HAP-1 (cell line): ENCODE data around the gene CACTIN.

ENCODE experiments used
- DNase-seq, 2 experiments: peaks; one replicate each; pipeline ENCODE4 v3.0.0-alpha.2; 2016 to 2020; ENCODE audit warnings: low spot score in 2 of 2
- H3K27me3 ChIP-seq: fragments of 250-450 bp; sonication (Bioruptor Pico); 2 replicates; pipeline ENCODE4 v1.5.1; 2020; ENCODE audit warnings: low read depth, mild to moderate bottlenecking, moderate library complexity
- H3K36me3 ChIP-seq: fragments of 250-450 bp; sonication (Bioruptor Pico); replicated peaks from 2 replicates; pipeline ENCODE4 v1.5.1; 2020; ENCODE audit warnings: mild to moderate bottlenecking
- H3K4me1 ChIP-seq: fragments of 250-450 bp; sonication (Bioruptor Pico); 2 replicates; pipeline ENCODE4 v1.5.1; 2020; ENCODE audit warnings: mild to moderate bottlenecking
- H3K4me3 ChIP-seq: fragments of 250-450 bp; sonication (Bioruptor Pico); 2 replicates; pipeline ENCODE4 v1.5.1; 2020; ENCODE audit warnings: mild to moderate bottlenecking, moderate library complexity
- H3K9me3 ChIP-seq: fragments of 250-450 bp; sonication (Bioruptor Pico); 2 replicates; pipeline ENCODE4 v1.5.1; 2020; ENCODE audit warnings: mild to moderate bottlenecking, moderate library complexity
- in situ Hi-C: fragments of 300-500 bp; cut with MboI; formaldehyde crosslinking; loops from 3 replicates; pipeline ENCODE4 v1.14.3; 2020; ENCODE audit warnings: low sequenced_read_pairs, inconsistent platforms, mixed read lengths

The CACTIN gene

GRCh38 chr19:3619631-3620012, 7.0 kb downstream of the CACTIN start:
- no peaks in the 10 kb centered on the region for H3K27me3 ChIP-seq
- H3K4me1 ChIP-seq = no peaks in the 10 kb centered on the region
- in situ Hi-C loops = no loop called here
- no peak overlapping the region for H3K4me3 ChIP-seq
- H3K36me3 ChIP-seq = peaks cover 20% of the 10 kb centered on the region
- H3K9me3 ChIP-seq = no peaks in the 10 kb centered on the region
- DNase-seq = no peak

GRCh38 chr19:3618811-3619630, 7.6 kb downstream of the CACTIN start:
- H3K36me3 ChIP-seq = peaks cover 20% of the 10 kb centered on the region
- no peaks in the 10 kb centered on the region for H3K4me1 ChIP-seq
- in situ Hi-C loops = no loop called here
- no peak for DNase-seq
- no peaks in the 10 kb centered on the region for H3K27me3 ChIP-seq
- H3K9me3 ChIP-seq = no peaks in the 10 kb centered on the region
- H3K4me3 ChIP-seq = no peak overlapping the region

DNA sequence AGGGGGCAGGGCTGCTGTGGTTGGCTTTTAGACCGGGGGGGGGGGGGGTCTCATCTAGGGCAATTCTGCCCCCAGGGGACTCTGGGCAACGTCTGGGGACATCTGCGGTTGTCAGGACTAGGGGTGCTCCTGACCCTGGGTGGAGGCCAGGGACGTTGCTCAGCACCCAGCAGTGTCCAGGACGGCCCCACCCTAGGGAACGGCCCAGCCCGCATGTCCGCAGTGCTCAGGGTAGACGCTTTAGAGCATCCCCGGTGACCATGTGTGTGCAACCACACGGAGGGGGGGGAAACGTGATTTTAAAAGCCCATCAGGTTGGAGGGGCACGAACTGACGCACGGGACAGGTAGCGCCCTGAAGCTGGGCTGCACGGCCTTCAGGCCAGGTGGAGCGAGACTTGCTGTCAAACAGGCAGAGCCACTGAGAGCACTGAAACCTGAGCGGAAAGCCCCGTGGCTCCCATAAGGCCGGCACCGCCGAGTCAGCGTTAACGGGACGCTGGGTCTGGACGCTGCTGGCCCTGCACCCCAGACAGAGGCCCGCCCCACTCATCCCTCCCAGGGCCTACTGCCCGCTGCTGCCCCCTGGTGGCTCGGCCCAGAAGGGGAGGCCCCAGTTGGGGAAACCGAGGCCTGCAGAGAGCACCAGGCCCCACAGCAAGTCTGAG, 8.3 kb downstream of the CACTIN start:
- Histone ChIP-seq H3K4me1 (no peaks in the 10 kb centered on the region), H3K4me3 (no peak overlapping the region), H3K27me3 (no peaks in the 10 kb centered on the region), H3K36me3 (peaks cover 19% of the 10 kb centered on the region), H3K9me3 (no peaks in the 10 kb centered on the region)
- peak in 1 of 2 experiments; percentile 75 for DNase-seq
- in situ Hi-C loops = no loop called here

DNA sequence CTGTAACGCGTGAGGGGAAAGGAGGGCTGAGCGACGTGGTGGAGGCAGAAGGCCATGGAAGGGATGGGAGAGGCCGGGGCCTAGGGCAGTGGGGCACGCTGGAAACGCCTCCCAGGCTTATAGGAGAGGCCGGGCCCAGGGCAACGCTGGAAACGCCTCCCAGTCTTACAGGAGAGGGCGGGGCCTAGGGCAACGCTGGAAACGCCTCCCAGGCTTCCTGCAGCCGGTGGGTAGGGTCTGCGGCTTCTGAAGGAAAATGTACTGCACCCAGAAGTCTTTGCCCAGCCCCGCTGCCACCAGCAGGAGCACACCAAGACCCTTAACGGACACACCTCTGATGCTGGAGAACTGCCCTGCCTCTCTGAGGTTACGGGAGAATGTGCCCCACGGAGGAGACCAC, 9.1 kb downstream of the CACTIN start:
- peaks cover 14% of the 10 kb centered on the region for H3K36me3 ChIP-seq
- no peaks in the 10 kb centered on the region for H3K9me3 ChIP-seq
- no peak overlapping the region for H3K4me3 ChIP-seq
- no peaks in the 10 kb centered on the region for H3K27me3 ChIP-seq
- H3K4me1 ChIP-seq = no peaks in the 10 kb centered on the region
- in situ Hi-C loops = no loop called here
- no peak for DNase-seq

GRCh38 chr19:3615524-3616135, 11.0 kb downstream of the CACTIN start:
- no peaks in the 10 kb centered on the region for H3K9me3 ChIP-seq
- H3K4me1 ChIP-seq = no peaks in the 10 kb centered on the region
- no peak overlapping the region for H3K4me3 ChIP-seq
- H3K36me3 ChIP-seq = peaks cover 21% of the 10 kb centered on the region
- H3K27me3 ChIP-seq = no peaks in the 10 kb centered on the region
- no peak for DNase-seq
- in situ Hi-C loops = no loop called here

- DNase-seq = no peak
- in situ Hi-C loops = no loop called here
Measured at GRCh38 chr19:3614858-3615505, 11.6 kb downstream of the CACTIN start.

GRCh38 chr19:3613818-3614661, 12.6 kb downstream of the CACTIN start:
- Histone ChIP-seq H3K36me3 (peaks cover 18% of the 10 kb centered on the region), H3K4me3 (no peak overlapping the region), H3K4me1 (no peaks in the 10 kb centered on the region), H3K27me3 (no peaks in the 10 kb centered on the region), H3K9me3 (no peaks in the 10 kb centered on the region)
- no peak for DNase-seq
- in situ Hi-C loops = no loop called here

More at GRCh38 chr19:3614858-3615505, 11.6 kb downstream of the CACTIN start:
- Histone ChIP-seq H3K27me3 (no peaks in the 10 kb centered on the region), H3K36me3 (peaks cover 18% of the 10 kb centered on the region), H3K4me1 (no peaks in the 10 kb centered on the region), H3K9me3 (no peaks in the 10 kb centered on the region), H3K4me3 (no peak overlapping the region)

DNA sequence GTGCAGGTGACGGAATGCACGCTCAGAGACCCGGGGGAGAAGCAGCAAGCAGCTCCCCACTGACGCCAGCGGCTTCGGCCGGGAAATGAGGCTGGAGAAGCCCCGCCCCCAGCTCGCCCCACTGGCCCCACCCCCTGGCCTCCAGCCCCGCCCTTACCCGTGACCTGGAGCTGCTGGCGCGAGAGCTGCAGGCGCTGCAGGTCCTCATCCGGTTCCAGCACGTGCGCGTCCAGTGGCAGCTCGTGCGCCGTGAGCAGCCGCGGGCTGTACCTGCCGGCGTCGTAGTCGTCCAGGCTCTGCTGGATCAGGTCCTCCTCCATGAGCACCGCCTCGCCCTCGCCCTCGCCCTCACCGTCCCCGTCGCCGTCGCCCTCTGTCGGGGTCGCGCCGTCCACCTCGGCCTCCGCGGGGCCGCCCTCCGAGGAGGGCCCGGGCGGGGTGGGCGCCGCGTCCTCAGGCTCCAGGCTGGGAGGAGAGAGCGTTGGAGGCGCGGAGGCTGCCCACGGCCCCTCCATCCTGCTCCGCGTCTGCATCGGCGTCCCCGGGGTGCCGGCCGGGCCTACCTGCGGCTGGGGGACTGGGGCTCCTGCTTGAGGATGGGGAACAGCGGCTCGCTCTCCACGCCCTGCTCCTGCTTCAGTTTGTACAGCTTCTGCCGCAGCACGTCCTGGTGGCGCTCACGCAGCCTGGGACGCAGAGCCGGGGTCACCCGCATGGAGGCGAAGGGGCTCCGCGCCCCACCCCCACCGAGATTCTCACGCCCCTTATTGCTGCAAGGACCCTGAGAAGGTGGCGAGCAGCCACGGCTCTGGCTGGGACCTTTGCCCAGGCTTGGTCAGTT, 13.5 kb downstream of the CACTIN start:
- Histone ChIP-seq H3K27me3 (no peaks in the 10 kb centered on the region), H3K36me3 (peaks cover 18% of the 10 kb centered on the region), H3K4me3 (no peak overlapping the region), H3K4me1 (peaks cover 1% of the 10 kb centered on the region), H3K9me3 (no peaks in the 10 kb centered on the region)
- in situ Hi-C loops = no loop called here
- no peak for DNase-seq

GRCh38 chr19:3612330-3612729, 14.3 kb downstream of the CACTIN start:
- H3K36me3 ChIP-seq = peaks cover 18% of the 10 kb centered on the region
- no peaks in the 10 kb centered on the region for H3K27me3 ChIP-seq
- DNase-seq = no peak
- no peak overlapping the region for H3K4me3 ChIP-seq
- in situ Hi-C loops = no loop called here
- H3K4me1 ChIP-seq = peaks cover 9% of the 10 kb centered on the region
- no peaks in the 10 kb centered on the region for H3K9me3 ChIP-seq

- no peak overlapping the region for H3K4me3 ChIP-seq
- in situ Hi-C loops = no loop called here
- DNase-seq = no peak
- H3K36me3 ChIP-seq = peaks cover 16% of the 10 kb centered on the region
- peaks cover 11% of the 10 kb centered on the region for H3K4me1 ChIP-seq
- H3K9me3 ChIP-seq = no peaks in the 10 kb centered on the region
- H3K27me3 ChIP-seq = no peaks in the 10 kb centered on the region
Measured at GRCh38 chr19:3611841-3612240, 14.7 kb downstream of the CACTIN start.

DNA sequence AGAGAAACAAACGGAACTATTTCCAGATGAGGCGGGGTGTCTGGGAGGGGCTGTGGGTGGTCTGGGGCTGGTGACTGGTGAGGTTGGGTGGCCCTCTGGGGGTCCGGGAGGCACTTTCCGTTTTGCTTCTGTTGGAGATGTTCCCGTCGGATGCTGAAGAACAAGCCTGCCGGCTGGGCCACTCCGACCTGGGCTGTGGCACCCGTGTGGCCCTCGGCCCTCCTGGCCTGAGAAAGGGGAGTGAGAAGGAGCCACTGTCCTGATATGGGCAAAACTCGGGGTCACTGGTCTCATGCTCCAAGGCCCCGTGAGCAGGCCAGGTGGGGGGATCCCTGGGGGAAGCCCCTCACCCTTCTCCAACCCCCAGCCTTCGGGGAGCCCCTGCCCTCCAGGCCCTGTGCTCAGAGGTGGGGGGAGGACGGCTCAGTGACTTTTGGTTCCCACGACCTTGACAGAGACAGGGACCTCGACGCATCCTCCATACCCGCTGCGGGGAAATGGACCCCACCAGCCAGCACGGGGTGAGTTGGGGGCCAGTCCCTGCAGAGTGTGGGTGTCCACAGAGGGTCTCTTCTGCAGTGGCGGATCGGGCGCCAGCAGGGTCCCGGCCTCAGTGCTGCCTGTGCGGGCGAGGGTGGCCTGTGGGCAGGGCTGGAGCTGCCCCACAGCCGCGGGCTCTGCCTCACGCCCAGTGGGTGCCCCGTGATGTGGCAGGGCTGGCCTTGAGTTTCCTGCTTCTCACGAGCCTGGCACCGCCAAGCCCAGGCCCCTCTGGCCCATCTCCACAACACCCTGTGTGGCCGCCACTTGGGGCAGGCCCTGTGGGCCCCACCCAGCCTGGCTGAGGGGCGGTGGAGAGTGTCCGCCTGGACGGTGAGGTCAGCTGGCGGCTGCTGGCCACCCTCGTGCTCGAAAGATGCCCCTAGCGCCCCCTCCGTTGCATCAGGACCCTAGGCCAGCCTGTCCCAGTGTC, 15.6 kb downstream of the CACTIN start:
- Histone ChIP-seq H3K27me3 (no peaks in the 10 kb centered on the region), H3K4me1 (peaks cover 13% of the 10 kb centered on the region), H3K36me3 (peaks cover 12% of the 10 kb centered on the region), H3K4me3 (no peak overlapping the region), H3K9me3 (no peaks in the 10 kb centered on the region)
- no peak for DNase-seq
- in situ Hi-C loops = no loop called here
